LNCaP clone FGC (cell line): ENCODE measurements around the gene SLC7A6.

Experiments
- DNase-seq: peaks from one replicate; pipeline ENCODE4 v3.0.0-alpha.2; 2011; ENCODE audit warnings: low read depth
- H3K4me3 ChIP-seq: 2 replicates; pipeline ENCODE4 v1.5.1; 2011; ENCODE audit warnings: mild to moderate bottlenecking, low read depth, low read length, control low read depth
- TF ChIP-seq, protein P1 (sequence below): IDR thresholded peaks from 2 replicates; pipeline ENCODE4 v1.5.1; 2012; ENCODE audit warnings: mild to moderate bottlenecking; ENCODE audit not compliant: control insufficient read depth, insufficient read depth; ENCODE audit errors: extremely low read depth

SLC7A6 gene

DNA sequence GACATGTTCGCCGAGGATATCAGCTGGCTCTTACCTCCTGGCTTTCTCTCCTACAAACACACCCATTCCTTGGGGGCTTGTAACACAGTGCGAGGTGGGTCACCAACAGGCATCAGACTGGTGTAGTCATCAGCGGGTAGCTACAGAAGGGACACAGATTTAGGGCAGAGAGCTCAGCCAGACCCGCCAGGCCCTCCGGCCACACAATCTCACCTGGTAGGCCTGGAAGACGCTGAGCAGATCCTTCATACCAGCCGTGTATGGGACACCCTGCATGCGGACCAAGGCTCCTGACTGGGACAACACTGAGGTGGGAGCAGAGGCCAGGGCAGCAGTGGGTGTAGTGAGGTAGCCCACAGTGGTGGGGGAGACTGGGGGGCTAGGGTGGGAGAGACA is 34.2 kb upstream of the SLC7A6 start:
- no peak for DNase-seq
- no peak overlapping the region for H3K4me3 ChIP-seq
- TF ChIP-seq, protein P1, sequence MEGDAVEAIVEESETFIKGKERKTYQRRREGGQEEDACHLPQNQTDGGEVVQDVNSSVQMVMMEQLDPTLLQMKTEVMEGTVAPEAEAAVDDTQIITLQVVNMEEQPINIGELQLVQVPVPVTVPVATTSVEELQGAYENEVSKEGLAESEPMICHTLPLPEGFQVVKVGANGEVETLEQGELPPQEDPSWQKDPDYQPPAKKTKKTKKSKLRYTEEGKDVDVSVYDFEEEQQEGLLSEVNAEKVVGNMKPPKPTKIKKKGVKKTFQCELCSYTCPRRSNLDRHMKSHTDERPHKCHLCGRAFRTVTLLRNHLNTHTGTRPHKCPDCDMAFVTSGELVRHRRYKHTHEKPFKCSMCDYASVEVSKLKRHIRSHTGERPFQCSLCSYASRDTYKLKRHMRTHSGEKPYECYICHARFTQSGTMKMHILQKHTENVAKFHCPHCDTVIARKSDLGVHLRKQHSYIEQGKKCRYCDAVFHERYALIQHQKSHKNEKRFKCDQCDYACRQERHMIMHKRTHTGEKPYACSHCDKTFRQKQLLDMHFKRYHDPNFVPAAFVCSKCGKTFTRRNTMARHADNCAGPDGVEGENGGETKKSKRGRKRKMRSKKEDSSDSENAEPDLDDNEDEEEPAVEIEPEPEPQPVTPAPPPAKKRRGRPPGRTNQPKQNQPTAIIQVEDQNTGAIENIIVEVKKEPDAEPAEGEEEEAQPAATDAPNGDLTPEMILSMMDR = no peak

DNA sequence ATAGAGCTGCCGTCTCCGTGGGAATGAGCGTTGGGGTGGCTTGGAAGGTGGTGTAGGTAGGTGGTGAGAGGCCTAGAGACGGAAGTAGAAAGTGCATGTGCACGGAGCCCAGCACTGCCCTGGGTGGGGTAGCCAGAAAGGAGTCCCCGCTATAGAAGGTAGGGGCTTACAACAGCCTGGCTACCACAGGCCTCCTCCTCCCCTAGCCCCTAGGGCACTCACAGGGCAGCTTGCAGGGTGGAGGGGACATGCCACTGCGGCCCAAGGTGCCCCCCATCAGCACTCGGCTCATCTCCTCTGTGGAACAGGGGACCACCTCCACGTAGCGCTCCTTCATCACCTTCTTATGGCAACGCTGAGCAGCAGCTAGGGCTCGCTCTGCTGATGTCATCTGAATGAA is 33.4 kb upstream of the SLC7A6 start:
- no peak for DNase-seq
- TF ChIP-seq, protein P1 = no peak
- no peak overlapping the region for H3K4me3 ChIP-seq

DNA sequence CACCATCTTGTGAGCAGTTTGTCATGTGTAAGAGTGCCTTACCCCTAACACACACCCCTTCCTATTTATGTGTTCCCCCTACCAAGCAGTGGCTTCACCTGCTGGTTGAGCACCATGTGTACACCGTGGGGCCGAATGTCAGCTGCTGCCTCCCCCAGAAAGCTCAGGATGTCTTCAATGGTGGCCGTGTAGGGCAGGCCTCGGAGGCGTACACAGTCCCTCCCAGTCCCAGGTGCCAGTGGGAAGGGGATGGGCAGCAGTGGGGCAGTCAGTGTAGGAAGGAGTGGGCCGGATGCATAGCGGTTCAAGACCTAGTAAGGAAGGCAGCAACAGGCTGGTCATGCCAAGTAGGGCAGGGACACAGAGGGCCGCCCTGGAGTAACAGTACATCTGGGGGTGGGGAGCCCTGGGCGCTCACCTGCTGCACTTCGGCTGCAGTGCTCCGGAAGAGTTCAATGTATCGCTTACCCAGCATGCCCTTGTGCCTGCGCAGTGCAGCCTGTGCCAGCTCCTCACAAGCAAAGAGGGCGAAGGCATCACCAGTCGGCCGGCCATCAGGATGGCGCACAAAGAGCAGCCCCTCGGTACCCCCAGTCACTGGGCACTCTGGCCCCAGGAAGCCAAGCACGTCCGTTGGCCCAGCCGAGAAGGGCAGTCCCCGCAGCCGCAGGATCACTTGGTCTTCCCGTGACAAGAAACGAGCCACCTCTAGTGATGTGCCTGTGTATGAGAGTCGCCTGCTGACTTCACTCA is 32.8 kb upstream of the SLC7A6 start:
- TF ChIP-seq, protein P1 = no peak
- DNase-seq = no peak
- H3K4me3 ChIP-seq = no peak overlapping the region

DNA sequence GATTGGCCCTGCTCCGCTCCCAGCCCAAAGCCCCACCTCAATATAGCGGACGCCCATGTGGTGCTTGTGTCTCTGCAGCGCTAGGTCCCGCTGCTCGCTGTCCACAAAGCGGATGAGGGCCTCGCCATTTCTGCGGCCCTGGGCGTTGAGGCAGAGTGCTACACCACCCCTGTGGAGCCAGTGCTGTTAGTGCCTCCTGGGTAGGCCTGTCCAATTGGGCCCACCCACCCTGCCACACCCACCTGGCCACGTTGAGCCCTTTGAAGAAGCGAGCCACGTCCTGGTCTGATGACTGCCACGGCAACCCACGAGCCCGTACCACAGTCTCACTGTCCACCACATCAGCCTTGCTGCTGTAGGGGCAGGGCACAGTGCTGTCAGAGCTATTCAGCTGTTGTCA is 32.0 kb upstream of the SLC7A6 start:
- no peak for DNase-seq
- TF ChIP-seq, protein P1 = no peak

DNA sequence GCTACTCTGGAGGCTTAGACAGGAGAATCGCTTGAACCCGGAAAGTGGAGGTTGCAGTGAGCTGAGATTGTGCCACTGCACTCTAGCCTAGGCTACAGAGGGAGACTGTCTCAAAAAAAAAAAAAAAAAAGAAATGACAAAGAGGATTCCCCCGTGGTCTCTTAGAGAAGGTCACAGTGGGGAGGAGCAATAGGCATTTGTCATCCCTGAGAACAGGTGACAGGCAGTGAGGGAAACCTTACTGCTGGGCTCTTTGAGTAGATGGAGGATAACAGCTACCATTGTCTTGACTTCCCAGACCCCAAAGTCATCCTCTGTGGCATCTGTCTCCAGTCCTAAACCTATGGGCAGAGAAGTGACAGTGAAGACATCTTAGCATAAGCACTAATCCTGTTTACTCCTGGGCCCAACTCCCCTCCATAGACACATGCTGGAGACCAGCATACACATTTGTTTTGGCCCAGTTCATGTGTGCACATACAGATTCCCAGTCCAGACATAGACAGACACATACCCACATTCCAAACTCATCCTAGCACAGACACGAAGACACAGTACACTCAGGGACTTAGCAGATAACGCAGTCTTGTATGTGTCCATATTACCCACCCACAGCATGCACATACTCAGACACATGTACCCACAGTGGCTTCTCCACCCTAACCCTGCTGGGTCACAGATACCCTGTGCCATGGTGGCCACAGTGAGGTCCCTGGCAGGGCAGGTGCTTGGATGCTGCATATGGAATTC is 31.1 kb upstream of the SLC7A6 start:
- DNase-seq = no peak
- H3K4me3 ChIP-seq = peak overlapping the region; percentile 91
- TF ChIP-seq, protein P1 = no peak

More for the DNA sequence above, 32.0 kb upstream of the SLC7A6 start:
- H3K4me3 ChIP-seq = no peak overlapping the region

DNA sequence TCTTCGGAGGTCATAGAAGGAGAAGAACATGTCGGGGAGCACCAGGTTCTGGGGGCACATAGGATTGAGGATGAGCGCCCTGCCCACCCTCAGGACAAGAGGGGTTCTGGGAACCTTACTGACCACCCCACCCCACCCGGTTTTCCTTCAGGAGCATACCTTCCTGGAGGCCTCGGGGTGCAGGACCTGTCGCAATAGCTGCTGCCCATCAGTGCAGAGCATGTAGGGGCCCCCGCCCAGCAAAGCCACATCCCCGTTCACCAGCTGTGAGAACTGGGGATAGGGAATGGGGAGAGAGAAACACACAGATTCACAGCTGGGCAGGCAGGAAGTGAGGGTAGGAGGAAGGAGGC is 30.5 kb upstream of the SLC7A6 start:
- H3K4me3 ChIP-seq = peak overlapping the region; percentile 91
- TF ChIP-seq, protein P1 = no peak
- no peak for DNase-seq
